Hepatocyte (in vitro differentiated cells): ENCODE measurements around the gene TRAF3. TPM values are rescaled to one million over a fixed set of nuclear protein-coding genes. Genes with fewer than 3 reads are reported as not detected.

ENCODE experiments used
- DNase-seq: peaks from one replicate; pipeline ENCODE4 v3.0.0-alpha.2; 2016; ENCODE audit warnings: low spot score
- H2AFZ ChIP-seq: fragments of 200-600 bp; sonication (generic); 2 replicates; pipeline ENCODE4 v1.6.0; 2016; ENCODE audit warnings: antibody characterized with exemption, mild to moderate bottlenecking
- H3K27ac ChIP-seq: fragments of 200-600 bp; sonication (generic); 2 replicates; pipeline ENCODE4 v1.5.1; 2016; ENCODE audit warnings: mild to moderate bottlenecking
- H3K27me3 ChIP-seq: fragments of 200-600 bp; sonication (generic); 2 replicates; pipeline ENCODE4 v1.6.1; 2016
- H3K36me3 ChIP-seq: fragments of 200-600 bp; sonication (generic); replicated peaks from 2 replicates; pipeline ENCODE4 v1.5.1; 2016; ENCODE audit warnings: low read depth; ENCODE audit not compliant: insufficient read depth
- H3K4me1 ChIP-seq: fragments of 200-600 bp; sonication (generic); 2 replicates; pipeline ENCODE4 v1.5.1; 2016; ENCODE audit warnings: mild to moderate bottlenecking, moderate library complexity; ENCODE audit not compliant: insufficient read depth
- H3K4me2 ChIP-seq: fragments of 200-600 bp; sonication (generic); 2 replicates; pipeline ENCODE4 v1.6.0; 2016
- H3K4me3 ChIP-seq: fragments of 200-600 bp; sonication (generic); 2 replicates; pipeline ENCODE4 v1.5.1; 2016; ENCODE audit warnings: mild to moderate bottlenecking
- H3K79me2 ChIP-seq: fragments of 200-600 bp; sonication (generic); 2 replicates; pipeline ENCODE4 v1.6.0; 2017; ENCODE audit warnings: mild to moderate bottlenecking
- H3K9me2 ChIP-seq: fragments of 200-600 bp; sonication (generic); replicated peaks from 2 replicates; pipeline ENCODE4 v1.6.0; 2017; ENCODE audit warnings: mild to moderate bottlenecking; ENCODE audit not compliant: insufficient read depth
- H3K9me3 ChIP-seq: fragments of 200-600 bp; sonication (generic); 2 replicates; pipeline ENCODE4 v1.5.1; 2016; ENCODE audit warnings: low read depth, mild to moderate bottlenecking
- H4K20me1 ChIP-seq: fragments of 200-600 bp; sonication (generic); 2 replicates; pipeline ENCODE4 v1.6.0; 2016; ENCODE audit warnings: mild to moderate bottlenecking; ENCODE audit not compliant: insufficient read depth, poor library complexity, severe bottlenecking
- CTCF ChIP-seq: fragments of 200-600 bp; sonication (generic); IDR thresholded peaks from 2 replicates; pipeline ENCODE4 v1.5.1; 2016; ENCODE audit warnings: antibody characterized with exemption, mild to moderate bottlenecking; ENCODE audit not compliant: poor library complexity
- EZH2 ChIP-seq: fragments of 200-600 bp; sonication (generic); IDR thresholded peaks from 2 replicates; pipeline ENCODE4 v1.6.1; 2016; ENCODE audit warnings: antibody characterized with exemption, mild to moderate bottlenecking, borderline replicate concordance
- EZH2phosphoT487 ChIP-seq: fragments of 200-600 bp; sonication (generic); IDR thresholded peaks from one replicate; pipeline ENCODE4 v1.6.1; 2018; ENCODE audit warnings: antibody characterized with exemption, mild to moderate bottlenecking, low read depth, moderate library complexity; ENCODE audit not compliant: unreplicated experiment, severe bottlenecking
- WGBS: methylation state at CpG from one replicate; pipeline ENCODE4 v1.1.6; 2016; ENCODE audit warnings: low lambda C conversion rate; ENCODE audit errors: missing lambda C conversion rate; 5-methylcytosine and 5-hydroxymethylcytosine counted together
- polyA plus RNA-seq: library from polyadenylated mRNA; unstranded; fragments of >200 nt; fragmentation: Nextera tagmentation; extraction: Ambion mirVana; gene quantifications from 2 replicates; pipeline ENCODE4 v1.2.1, GENCODE V29; 2016
- total RNA-seq: library from RNA; depleted of rRNA; stranded (reverse); fragments of >200 nt; gene quantifications from 2 replicates; pipeline ENCODE4 v1.2.3, GENCODE V29; 2014

TRAF3 gene
- total and polyA plus RNA-seq, 2 experiments from 2014 or later, result 8.0 to 15.8 TPM

GRCh38 chr14:102737402-102738372, 39.6 kb upstream of the TRAF3 start:
- DNase-seq, result no peak
- no peaks in the 10 kb centered on the region for H3K27me3 ChIP-seq
- TF ChIP-seq EZH2, result no peak
- TF ChIP-seq EZH2phosphoT487, result no peak
- TF ChIP-seq CTCF, result no peak
- no peaks in the 10 kb centered on the region for H3K36me3 ChIP-seq
- no peak overlapping the region for H3K27ac ChIP-seq
- H3K4me2 ChIP-seq, result no peak overlapping the region
- no peaks in the 10 kb centered on the region for H3K79me2 ChIP-seq
- WGBS, result 95% methylated on average over 18 of the region's 18 CpGs
- H3K9me2 ChIP-seq, result no peaks in the 10 kb centered on the region
- no peak overlapping the region for H2AFZ ChIP-seq
- peaks cover 7% of the 10 kb centered on the region for H3K9me3 ChIP-seq
- no peaks in the 10 kb centered on the region for H3K4me1 ChIP-seq
- no peak overlapping the region for H3K4me3 ChIP-seq
- H4K20me1 ChIP-seq, result no peaks in the 10 kb centered on the region

GRCh38 chr14:102738373-102739189, 38.7 kb upstream of the TRAF3 start:
- no peaks in the 10 kb centered on the region for H3K27me3 ChIP-seq
- H4K20me1 ChIP-seq, result no peaks in the 10 kb centered on the region
- no peak overlapping the region for H3K4me3 ChIP-seq
- no peak overlapping the region for H2AFZ ChIP-seq
- no peak overlapping the region for H3K27ac ChIP-seq
- no peak for TF ChIP-seq EZH2
- no peak for TF ChIP-seq CTCF
- TF ChIP-seq EZH2phosphoT487, result no peak
- H3K36me3 ChIP-seq, result peaks cover 4% of the 10 kb centered on the region
- peaks cover 7% of the 10 kb centered on the region for H3K9me3 ChIP-seq
- DNase-seq, result no peak
- no peaks in the 10 kb centered on the region for H3K4me1 ChIP-seq
- H3K79me2 ChIP-seq, result no peaks in the 10 kb centered on the region
- WGBS, result 91% methylated on average over 11 of the region's 11 CpGs
- no peaks in the 10 kb centered on the region for H3K9me2 ChIP-seq
- no peak overlapping the region for H3K4me2 ChIP-seq

GRCh38 chr14:102739190-102739469, 38.1 kb upstream of the TRAF3 start:
- H4K20me1 ChIP-seq, result no peaks in the 10 kb centered on the region
- no peaks in the 10 kb centered on the region for H3K27me3 ChIP-seq
- WGBS, result 93% methylated on average over 2 of the region's 3 CpGs
- no peak overlapping the region for H3K4me2 ChIP-seq
- TF ChIP-seq CTCF, result no peak
- no peak for TF ChIP-seq EZH2
- no peak for TF ChIP-seq EZH2phosphoT487
- no peak overlapping the region for H2AFZ ChIP-seq
- H3K9me2 ChIP-seq, result no peaks in the 10 kb centered on the region
- H3K4me3 ChIP-seq, result no peak overlapping the region
- no peaks in the 10 kb centered on the region for H3K79me2 ChIP-seq
- H3K4me1 ChIP-seq, result no peaks in the 10 kb centered on the region
- peaks cover 7% of the 10 kb centered on the region for H3K9me3 ChIP-seq
- peaks cover 4% of the 10 kb centered on the region for H3K36me3 ChIP-seq
- H3K27ac ChIP-seq, result no peak overlapping the region
- DNase-seq, result no peak
